ENCODE results near the gene VSIR.

VSIR gene

DNA sequence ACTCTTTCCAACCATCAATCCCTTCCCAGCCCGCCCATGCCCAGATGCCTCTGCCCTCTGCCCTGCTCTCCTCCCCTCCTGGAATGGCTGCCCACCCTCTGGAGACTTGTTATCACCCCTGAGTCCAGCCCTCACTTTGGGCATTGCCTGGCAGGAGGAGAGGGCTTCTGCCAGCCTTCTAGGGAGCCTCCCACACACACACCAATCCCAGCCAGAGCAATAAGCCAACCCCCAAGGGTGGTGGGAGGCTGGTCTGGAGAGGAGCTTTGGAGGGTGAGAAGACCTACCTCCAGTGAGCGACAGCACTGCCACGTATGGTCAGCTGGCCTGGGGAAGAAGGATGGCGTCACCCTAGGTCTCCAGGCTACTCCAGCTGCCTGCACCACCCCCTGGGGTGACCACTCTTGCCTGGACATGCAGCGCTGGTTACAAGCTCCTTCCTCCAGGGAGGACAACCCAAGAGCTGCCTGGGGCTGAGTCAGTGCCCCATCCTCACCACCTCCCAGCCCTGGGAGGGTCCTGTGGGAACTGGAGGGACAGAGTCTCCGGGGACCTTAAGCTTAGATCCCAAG, 62.2 kb downstream of the VSIR start:
- DNase-seq: no peak

DNA sequence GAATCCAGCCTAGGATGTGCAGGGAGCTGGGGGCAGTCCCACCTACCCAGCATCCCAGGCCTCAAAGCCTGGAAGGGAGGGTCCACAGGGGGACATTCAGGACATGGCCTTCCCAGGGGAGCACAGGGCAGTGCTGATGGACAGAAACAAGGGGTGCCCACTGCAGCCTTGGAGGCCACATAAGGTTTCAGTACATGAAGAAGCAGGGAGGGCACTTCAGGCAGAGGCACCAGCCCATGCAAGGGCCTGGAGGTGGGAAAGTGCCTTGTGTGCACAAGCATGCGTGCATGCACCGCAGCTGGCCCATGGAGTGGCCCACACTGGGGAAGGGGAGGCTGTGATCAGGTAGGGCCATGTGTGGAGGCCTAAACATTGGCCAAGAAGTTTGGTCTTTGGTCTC, 62.8 kb downstream of the VSIR start:
- no peak for DNase-seq

DNA sequence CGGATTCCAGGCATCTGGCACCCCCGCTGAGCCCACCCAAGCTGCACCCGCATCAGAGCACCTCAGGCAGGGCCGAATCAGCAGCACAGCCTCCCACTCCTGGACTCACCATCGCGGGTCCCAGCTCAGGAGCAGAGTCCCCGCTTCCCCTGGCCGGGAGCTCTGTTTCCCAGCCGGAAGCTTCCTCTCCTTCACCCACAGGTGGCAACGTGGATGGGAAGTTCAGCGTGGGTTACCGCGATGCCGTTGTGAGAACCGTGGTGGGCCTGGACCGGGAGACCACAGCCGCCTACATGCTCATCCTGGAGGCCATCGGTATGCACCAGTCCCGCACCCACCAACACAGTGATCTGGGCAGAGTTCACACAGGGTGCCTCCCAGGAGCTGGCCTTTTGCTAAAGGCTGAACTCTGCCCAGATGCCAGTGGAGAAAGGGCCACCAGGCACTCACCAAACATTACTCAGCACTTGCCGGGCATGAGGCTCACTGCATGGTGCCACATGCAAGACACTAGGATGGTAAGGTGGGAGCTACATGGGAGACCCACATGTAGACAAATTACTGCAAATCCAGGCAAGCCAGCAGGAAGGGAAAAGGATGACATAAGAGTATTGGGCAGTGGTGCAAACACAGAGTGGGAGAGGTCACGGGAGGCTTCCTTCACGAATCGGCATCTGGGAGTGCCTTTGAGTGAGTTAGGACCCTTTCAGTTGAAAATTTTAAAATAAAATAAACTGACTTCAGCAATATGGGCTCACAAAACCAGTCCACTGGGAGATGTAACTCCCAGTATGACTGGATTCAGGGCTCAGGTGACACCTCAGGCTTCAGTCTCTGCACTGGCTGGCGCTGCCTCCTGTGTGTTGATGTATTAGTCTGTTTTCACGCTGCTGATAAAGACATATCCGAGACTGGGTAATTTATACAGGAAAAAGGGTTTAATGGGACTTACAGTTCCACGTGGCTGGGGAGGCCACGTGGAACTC, 64.1 kb downstream of the VSIR start:
- DNase-seq: no peak

DNA sequence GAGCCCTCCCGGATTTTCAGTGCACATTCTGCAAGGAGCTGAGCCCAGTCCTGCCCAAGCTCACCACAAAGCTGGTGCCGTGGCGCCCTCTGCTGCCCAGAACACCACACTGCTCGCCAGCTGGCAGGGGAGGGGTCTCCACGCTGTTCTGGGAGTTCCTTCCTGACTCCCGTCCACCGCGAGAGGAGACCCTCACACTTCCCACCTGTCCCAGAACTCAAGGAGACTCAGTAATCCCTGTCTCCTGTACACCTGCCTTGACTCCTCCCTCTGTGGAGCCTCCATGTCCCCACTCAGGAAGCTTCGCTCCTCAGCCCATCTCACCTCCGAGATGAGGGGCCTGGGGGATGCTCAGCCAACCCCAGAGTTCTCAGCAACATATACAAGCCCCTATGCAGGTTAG, 65.0 kb downstream of the VSIR start:
- DNase-seq: no peak

DNA sequence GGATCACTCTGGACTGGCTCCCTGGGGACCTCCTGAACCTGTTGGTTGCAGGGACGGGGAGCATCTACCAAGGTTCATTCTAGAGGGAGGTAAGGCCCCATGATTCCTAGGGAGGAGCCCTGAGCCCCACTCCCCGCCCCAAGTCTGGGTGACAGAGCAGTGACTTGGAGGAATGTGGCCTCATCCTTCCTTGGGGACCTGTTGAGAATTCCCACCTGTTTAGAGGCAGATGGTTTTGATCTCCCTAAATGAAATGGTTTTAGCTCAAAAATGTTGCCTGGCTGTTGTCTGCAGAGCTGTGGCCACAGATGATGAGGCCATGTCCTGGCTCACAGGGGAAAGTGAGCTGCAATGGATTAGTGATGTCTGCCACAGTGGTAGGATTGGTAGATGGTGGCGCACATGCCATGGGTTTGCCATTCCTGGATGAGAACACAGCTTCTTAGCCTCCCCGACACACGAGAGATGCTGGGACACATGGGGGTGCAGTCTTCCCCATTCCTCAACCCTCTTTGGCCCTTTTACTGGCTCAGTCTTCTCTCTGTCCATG, 66.0 kb downstream of the VSIR start:
- DNase-seq: no peak

DNA sequence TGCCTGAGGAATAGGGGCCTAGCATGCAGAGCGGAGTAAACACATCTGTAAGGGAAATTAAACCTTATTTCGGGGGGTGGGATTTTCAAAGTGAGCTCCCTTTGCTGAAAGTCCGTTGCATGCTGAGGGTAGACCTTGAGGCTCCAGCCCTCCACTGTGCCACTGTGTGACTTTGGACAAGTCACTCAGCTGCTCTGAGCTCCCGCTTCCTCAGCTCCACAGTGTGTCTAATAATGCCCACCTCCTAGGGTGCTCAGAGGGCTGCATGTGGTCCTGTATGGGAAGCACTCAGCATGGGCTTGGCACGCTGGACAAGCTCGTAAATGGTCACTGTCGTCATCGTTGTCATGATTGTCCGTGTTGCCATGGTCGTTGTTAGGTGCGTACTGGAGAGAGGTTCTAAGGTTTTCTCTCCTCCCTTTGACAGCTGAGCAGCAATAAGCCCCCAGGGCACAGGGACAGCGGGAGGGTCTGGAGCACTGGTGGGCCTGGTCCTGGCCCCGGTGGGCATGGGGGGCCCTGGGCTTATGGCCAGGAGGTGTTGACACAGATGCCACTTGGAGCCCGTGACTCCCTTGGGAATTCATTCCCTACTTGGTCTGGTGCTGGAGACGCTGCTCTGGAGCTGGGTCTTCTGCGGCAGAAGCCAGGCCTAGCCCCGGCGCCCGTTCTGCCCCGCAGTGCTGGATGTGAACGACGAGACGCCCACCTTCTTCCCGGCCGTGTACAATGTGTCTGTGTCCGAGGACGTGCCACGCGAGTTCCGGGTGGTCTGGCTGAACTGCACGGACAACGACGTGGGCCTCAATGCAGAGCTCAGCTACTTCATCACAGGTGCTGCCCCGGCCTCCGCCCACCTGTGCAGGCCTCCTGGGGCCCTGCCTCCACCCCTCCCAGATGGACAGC, 66.9 kb downstream of the VSIR start:
- no peak for DNase-seq

DNA sequence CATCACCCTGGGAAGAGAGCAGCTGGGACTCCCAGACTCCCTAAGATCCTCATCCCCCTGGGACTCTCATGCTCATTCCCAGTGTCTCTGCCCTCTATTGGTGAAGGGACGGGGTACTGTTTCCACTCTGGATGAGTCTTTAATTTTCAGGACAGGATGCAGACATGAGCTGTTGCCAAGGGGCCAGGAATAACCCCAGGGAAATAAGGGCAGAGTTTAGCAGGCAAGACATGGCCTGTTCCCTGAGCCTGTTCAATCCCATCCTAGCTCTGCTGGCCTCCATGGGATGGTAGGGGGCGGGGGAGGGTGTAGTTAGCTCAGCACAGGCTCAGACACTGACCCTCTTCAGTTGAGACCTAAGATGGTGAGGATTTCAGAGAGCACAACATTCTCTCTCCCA, 67.7 kb downstream of the VSIR start:
- DNase-seq: no peak

DNA sequence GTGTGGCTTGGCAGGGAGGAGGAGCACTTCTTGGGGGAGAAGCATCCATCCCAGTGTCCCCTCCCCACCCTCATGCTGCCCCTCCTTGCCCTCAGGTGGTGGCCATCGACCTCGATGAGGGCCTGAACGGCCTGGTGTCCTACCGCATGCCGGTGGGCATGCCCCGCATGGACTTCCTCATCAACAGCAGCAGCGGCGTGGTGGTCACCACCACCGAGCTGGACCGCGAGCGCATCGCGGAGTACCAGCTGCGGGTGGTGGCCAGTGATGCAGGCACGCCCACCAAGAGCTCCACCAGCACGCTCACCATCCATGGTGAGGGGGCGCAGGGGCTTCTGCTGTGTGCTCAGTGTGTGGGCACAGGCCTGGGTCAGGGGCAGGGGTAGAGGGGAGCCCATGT, 68.5 kb downstream of the VSIR start:
- no peak for DNase-seq

GRCh38 chr10:71703577-71703976, 69.7 kb downstream of the VSIR start:
- DNase-seq: no peak

DNA sequence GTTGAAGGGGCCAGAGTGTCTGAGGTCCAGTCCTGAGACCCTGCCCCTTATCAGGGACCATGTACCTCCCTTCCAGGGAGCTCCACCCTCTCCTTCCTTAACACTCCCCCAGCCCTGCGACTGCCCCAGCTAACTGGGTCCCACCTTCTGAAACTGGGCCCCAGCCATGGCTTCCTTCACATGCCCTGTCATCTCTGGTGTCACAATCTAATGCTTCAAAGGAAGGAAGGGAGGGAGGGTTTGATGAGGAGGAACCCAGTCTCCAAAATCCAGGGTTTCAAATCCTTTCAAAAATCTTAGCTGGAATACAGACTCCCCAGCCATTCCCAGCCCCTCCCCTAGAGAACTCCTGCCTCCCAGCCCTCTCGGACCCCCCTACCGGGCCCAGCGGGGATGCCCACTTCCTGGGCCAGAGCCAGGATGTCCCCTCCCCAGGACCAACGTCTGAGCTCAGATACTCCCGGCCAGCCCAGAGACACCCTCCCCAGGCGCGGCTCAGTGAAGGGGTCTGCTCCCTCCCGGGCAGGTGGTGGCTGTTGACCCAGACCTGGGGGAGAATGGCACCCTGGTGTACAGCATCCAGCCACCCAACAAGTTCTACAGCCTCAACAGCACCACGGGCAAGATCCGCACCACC, 71.7 kb downstream of the VSIR start:
- DNase-seq: no peak

- DNase-seq: no peak
These were observed 72.5 kb downstream of the VSIR start for GRCh38 chr10:71700731-71701368.

DNA sequence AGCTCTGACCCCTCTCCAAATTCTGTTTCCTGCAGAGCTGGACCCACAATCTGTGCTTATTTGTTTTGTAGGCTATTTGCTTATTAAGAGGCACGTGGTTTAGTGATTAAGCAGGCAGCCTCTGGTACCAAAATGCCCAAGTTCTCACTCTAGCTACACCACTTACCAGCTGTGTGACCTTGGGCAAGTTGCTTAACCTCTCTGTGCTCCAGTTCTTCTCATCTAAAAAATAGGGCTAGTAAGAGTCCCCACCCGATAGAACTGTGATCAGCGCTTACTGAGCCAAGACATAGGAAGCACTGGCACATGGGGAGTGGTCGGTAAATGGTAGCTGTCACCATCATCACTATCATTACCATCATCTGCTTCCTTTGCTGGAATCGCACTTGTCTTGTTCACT, 74.6 kb downstream of the VSIR start:
- no peak for DNase-seq

- DNase-seq: no peak
These were observed 75.2 kb downstream of the VSIR start for GRCh38 chr10:71697938-71698709.

Data from NCI-H1048 (cell line).